Gastrocnemius medialis (tissue), 4 donors: ENCODE data around the gene TAS2R20.

Experiments
- POLR2A ChIP-seq, 2 donors: fragments of 450-650 bp; IDR thresholded peaks; one replicate each; pipeline ENCODE4 v1.6.1; 2017; ENCODE audit warnings: antibody characterized with exemption in 2 of 2, mild to moderate bottlenecking in 2 of 2, moderate library complexity in 2 of 2
- TF ChIP-seq, protein P1 (sequence below), 5 experiments: fragments of 450-650 bp in 3 of 5; fragments of 200-600 bp in 2 of 5; sonication (generic) in 2 of 5; IDR thresholded peaks in 4 of 5; conservative IDR thresholded peaks in 1 of 5; 1 replicate in 4 of 5; 2 replicates in 1 of 5; pipeline ENCODE4 v1.5.1; 2016 to 2019; ENCODE audit warnings: antibody characterized with exemption in 5 of 5, mild to moderate bottlenecking in 3 of 5, moderate library complexity in 3 of 5

DNA sequence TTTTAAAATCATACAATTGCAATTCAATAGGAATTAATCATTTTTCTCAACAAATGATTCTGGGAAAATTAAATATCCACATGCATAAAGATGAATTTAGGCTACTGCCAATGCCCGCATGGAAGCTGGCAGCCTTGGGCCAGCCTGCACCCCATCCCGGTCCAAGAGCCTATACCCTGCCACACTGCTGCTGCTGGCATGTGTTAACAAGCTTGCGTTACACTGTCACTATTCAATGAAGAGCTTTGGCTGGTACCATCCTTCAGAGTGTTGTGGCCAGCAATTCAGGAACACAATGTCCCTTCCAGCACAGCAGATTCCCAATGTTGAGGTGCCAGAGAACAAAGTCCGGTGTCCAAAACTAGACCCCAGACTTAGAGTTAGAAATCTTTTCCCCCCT is 45.5 kb downstream of the TAS2R20 start:
- TF ChIP-seq, protein P1, sequence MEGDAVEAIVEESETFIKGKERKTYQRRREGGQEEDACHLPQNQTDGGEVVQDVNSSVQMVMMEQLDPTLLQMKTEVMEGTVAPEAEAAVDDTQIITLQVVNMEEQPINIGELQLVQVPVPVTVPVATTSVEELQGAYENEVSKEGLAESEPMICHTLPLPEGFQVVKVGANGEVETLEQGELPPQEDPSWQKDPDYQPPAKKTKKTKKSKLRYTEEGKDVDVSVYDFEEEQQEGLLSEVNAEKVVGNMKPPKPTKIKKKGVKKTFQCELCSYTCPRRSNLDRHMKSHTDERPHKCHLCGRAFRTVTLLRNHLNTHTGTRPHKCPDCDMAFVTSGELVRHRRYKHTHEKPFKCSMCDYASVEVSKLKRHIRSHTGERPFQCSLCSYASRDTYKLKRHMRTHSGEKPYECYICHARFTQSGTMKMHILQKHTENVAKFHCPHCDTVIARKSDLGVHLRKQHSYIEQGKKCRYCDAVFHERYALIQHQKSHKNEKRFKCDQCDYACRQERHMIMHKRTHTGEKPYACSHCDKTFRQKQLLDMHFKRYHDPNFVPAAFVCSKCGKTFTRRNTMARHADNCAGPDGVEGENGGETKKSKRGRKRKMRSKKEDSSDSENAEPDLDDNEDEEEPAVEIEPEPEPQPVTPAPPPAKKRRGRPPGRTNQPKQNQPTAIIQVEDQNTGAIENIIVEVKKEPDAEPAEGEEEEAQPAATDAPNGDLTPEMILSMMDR (IDR thresholded peaks at IDR 0.05 in 4 of 5, conservative IDR thresholded peaks at IDR 0.05 in 1 of 5) = no peak
- TF ChIP-seq POLR2A (IDR thresholded peaks at IDR 0.05) = no peak
